ENCODE measurements around the gene KIF24. TPM values are rescaled to one million over a fixed set of nuclear protein-coding genes. Genes with fewer than 3 reads are reported as not detected.

The KIF24 gene, protein sequence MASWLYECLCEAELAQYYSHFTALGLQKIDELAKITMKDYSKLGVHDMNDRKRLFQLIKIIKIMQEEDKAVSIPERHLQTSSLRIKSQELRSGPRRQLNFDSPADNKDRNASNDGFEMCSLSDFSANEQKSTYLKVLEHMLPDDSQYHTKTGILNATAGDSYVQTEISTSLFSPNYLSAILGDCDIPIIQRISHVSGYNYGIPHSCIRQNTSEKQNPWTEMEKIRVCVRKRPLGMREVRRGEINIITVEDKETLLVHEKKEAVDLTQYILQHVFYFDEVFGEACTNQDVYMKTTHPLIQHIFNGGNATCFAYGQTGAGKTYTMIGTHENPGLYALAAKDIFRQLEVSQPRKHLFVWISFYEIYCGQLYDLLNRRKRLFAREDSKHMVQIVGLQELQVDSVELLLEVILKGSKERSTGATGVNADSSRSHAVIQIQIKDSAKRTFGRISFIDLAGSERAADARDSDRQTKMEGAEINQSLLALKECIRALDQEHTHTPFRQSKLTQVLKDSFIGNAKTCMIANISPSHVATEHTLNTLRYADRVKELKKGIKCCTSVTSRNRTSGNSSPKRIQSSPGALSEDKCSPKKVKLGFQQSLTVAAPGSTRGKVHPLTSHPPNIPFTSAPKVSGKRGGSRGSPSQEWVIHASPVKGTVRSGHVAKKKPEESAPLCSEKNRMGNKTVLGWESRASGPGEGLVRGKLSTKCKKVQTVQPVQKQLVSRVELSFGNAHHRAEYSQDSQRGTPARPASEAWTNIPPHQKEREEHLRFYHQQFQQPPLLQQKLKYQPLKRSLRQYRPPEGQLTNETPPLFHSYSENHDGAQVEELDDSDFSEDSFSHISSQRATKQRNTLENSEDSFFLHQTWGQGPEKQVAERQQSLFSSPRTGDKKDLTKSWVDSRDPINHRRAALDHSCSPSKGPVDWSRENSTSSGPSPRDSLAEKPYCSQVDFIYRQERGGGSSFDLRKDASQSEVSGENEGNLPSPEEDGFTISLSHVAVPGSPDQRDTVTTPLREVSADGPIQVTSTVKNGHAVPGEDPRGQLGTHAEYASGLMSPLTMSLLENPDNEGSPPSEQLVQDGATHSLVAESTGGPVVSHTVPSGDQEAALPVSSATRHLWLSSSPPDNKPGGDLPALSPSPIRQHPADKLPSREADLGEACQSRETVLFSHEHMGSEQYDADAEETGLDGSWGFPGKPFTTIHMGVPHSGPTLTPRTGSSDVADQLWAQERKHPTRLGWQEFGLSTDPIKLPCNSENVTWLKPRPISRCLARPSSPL (N-terminal part only)
- total RNA-seq = 1 to 10 TPM; 2.8 to 5.3 TPM
- 1 to 10 TPM; 3.7 to 4.0 TPM for polyA plus RNA-seq (ENCODE audit: insufficient read length in 2 of 2)
- long read RNA-seq, donor 1 = 0 reads
- long read RNA-seq, donor 2, partial matches to known transcripts = 5 of 5 reads
- long read RNA-seq, donor 2, other reads (novel, unspliced or antisense) = 0 of 5 reads
- long read RNA-seq, donor 3 = 0 reads
- long read RNA-seq, donor 4 = 0 reads

DNA sequence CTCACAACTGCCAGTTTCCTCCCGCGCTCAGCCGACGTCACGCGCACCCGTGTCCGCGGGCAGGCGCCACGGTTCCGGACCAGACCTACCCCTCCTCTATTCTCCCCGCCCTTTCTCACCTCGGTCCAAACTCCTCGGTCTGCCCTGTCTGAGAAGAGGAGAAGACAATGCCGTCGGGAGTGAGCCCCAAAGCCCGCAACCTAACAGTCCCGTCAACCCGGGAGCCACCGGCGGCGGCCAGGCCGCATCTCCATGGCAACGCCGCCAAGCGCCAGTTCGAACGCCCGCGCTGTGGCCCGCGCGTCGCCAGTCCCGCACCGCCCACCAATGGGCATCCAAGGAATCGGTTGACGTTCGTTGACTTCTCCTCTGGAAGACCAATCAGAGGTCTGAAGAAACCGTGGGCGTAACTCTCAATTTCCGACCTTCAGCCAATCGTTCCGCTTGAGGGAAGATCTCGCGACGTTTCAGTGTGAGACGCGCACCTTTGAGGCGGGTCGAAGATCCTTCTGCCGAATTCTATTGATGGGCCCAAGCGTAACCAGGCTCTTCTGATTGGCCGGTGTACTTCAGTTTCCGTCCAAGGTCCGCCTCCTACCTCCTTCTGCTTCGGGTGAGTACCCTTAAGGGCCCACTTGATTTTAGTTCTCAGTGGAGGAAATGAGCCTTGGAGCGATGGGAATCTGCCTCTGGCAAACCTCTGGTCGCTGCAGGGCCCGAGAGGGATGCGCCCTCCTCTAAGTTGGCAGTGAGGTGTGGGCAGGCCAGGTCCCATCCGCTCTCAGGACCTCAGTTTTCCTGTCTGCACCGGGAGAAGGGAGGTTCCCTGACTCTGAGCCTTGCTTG lies at the start of gene KIF24, which contains the start of gene NUDT2:
Gene KIF24 (minus strand): TSS at position 282 of the 846 bp plus-strand sequence. CDS start 17,922 bp downstream, outside the sequence.
Gene NUDT2 (plus strand): TSS at position 583 of the 846 bp plus-strand sequence. CDS start 9,471 bp downstream, outside the sequence.
- H3K27ac ChIP-seq (ENCODE audit: low read depth, low read length) = peak within 1 kb of the TSS; percentile 97
- H3K4me3 ChIP-seq (ENCODE audit: low read depth, low read length) = peak within 1 kb of the TSS; percentile 86
- 0% methylated on average over 62 of the region's 64 CpGs for WGBS (ENCODE audit: insufficient coverage)
- DNase-seq (ENCODE audit: low read depth in 4 of 6, low spot score in 6 of 6) = peak; percentile 98 to 100 (median 100)
- H3K36me3 ChIP-seq (ENCODE audit: control insufficient read depth, insufficient read depth, low read length) = no peaks in the 10 kb centered on the region
- peaks cover 18% of the 10 kb centered on the region for H3K4me1 ChIP-seq (ENCODE audit: control insufficient read depth, insufficient read depth, low read length)
- H3K27me3 ChIP-seq (ENCODE audit: control insufficient read depth, insufficient read depth, low read length) = no peaks in the 10 kb centered on the region
- no peaks in the 10 kb centered on the region for H3K9me3 ChIP-seq (ENCODE audit: control insufficient read depth, insufficient read depth, low read length)

GRCh38 chr9:34378376-34379060 lies 49.5 kb upstream of the KIF24 start:
- Histone ChIP-seq H3K27ac (ENCODE audit: low read depth, low read length) (no peak overlapping the region), H3K4me1 (ENCODE audit: control insufficient read depth, insufficient read depth, low read length) (peaks cover 60% of the 10 kb centered on the region), H3K27me3 (ENCODE audit: control insufficient read depth, insufficient read depth, low read length) (peaks cover 13% of the 10 kb centered on the region), H3K4me3 (ENCODE audit: low read depth, low read length) (no peak overlapping the region), H3K36me3 (ENCODE audit: control insufficient read depth, insufficient read depth, low read length) (peaks cover 2% of the 10 kb centered on the region), H3K9me3 (ENCODE audit: control insufficient read depth, insufficient read depth, low read length) (no peaks in the 10 kb centered on the region)
- 85% methylated on average over 3 of the region's 3 CpGs for WGBS (ENCODE audit: insufficient coverage)
- DNase-seq (ENCODE audit: low read depth in 4 of 6, low spot score in 6 of 6) = no peak

DNA sequence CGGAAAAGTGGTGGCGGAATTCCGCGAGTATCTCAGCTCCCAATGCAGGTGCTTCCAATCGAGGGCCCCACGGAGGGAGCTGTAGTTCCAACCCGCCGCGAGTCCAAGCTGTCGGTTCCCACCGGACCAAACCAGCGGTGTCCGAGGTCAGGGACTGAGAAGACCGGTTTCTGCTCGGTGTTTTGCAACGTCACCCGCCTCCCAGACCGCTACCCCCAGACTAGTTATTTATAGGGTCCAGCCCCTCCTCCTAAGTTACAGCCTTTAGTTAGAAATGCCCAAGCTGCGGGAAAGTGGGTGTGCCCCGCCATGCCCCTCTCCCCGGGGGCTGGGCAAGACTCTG lies 48.3 kb upstream of the KIF24 start:
- peaks cover 60% of the 10 kb centered on the region for H3K4me1 ChIP-seq (ENCODE audit: control insufficient read depth, insufficient read depth, low read length)
- peaks cover 15% of the 10 kb centered on the region for H3K27me3 ChIP-seq (ENCODE audit: control insufficient read depth, insufficient read depth, low read length)
- H3K27ac ChIP-seq (ENCODE audit: low read depth, low read length) = peak overlapping the region; percentile 64
- no peaks in the 10 kb centered on the region for H3K9me3 ChIP-seq (ENCODE audit: control insufficient read depth, insufficient read depth, low read length)
- no peak for DNase-seq (ENCODE audit: low read depth in 4 of 6, low spot score in 6 of 6)
- peak overlapping the region; percentile 75 for H3K4me3 ChIP-seq (ENCODE audit: low read depth, low read length)
- peaks cover 7% of the 10 kb centered on the region for H3K36me3 ChIP-seq (ENCODE audit: control insufficient read depth, insufficient read depth, low read length)
- WGBS (ENCODE audit: insufficient coverage) = 3% methylated on average over 18 of the region's 21 CpGs

DNA sequence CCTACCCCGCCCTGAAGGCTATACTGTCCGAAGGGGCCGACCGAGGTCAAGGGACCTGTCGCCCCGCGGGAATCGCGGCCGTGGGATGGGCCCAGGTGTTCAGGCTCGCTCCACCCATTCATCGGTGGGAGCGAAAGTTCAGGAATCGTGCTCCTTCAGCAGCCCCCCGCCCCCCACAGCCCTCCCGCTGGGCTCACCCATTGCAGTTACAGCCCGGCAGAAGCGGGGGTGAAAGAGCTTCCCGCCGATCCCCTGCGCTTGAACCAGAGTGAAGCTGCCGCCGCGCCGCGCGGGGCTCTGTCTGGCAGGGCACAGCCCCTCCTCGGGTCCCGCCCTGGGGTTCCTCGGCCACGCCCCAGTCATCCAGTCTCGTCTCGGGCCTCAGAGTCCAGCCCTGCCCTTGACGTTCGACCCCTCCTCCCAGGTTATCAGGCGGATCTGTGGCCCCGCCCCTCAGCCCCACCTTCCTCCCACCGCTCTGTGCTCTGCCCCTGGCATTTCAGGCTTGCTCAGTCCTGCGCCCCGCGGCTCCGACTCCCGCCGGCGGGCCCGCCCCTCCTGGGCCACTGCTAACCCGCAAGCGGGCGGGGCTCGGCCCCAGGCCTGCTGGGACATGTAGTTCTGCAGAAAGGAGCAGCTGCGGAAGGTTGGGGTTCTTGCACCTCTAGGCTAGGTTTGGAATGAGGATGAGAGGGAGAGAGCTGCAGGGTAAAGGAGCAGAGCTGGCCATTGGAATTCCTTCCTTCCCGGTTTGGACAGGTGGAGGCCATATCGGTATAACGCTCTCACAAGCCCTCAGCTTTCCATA lies 47.7 kb upstream of the KIF24 start, which contains the start of gene MYORG:
Gene MYORG (minus strand): TSS at position 303 of the 808 bp plus-strand sequence. CDS start 3,955 bp downstream, outside the sequence.
- peaks cover 21% of the 10 kb centered on the region for H3K27me3 ChIP-seq (ENCODE audit: control insufficient read depth, insufficient read depth, low read length)
- under 1% methylated on average over 54 of the region's 54 CpGs for WGBS (ENCODE audit: insufficient coverage)

DNA sequence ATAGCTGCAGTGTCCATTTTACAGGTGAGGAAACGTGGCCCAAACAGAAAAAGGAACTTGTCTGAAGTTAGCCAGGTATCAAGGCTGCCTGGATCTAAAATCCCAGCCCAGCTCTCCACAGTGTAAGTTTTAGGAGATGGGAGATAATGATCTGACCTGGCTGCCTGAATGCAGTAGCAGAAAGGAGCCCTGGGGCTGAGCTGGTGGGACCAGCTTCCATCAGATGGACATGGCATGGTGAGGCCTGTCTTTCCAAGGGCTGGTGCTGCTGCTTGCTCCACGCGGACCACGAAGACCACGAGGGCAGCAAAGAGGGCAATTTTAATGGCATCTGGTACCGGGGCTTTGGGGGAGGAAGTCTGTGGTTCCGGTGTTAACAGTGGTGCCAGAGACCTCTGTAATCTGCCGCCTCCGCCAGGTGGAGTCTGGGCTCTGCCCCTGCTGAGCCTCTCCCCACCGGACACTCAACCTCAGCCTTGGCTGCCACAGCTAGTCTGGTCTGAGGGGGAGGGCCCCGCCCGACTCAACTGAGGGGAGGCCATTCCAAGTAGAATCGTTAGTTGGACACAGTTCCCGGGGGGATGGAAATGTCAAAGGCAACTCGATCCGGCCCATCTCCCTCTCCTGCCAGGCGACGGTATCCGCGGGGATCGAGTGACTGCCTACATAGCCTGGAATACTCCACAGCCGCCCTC lies 47.0 kb upstream of the KIF24 start:
- Histone ChIP-seq H3K4me1 (ENCODE audit: control insufficient read depth, insufficient read depth, low read length) (peaks cover 54% of the 10 kb centered on the region), H3K27ac (ENCODE audit: low read depth, low read length) (peak overlapping the region; percentile 64), H3K4me3 (ENCODE audit: low read depth, low read length) (peak overlapping the region; percentile 75), H3K27me3 (ENCODE audit: control insufficient read depth, insufficient read depth, low read length) (peaks cover 26% of the 10 kb centered on the region), H3K9me3 (ENCODE audit: control insufficient read depth, insufficient read depth, low read length) (peaks cover 3% of the 10 kb centered on the region), H3K36me3 (ENCODE audit: control insufficient read depth, insufficient read depth, low read length) (peaks cover 20% of the 10 kb centered on the region)
- WGBS (ENCODE audit: insufficient coverage) = 10% methylated on average over 19 of the region's 22 CpGs
- DNase-seq (ENCODE audit: low read depth in 4 of 6, low spot score in 6 of 6) = peak in 2 of 6 donors; percentile 58 to 60

More for the DNA sequence above, 47.7 kb upstream of the KIF24 start, which contains the start of gene MYORG:
- peak within 1 kb of the TSS; percentile 75 for H3K4me3 ChIP-seq (ENCODE audit: low read depth, low read length)
- H3K4me1 ChIP-seq (ENCODE audit: control insufficient read depth, insufficient read depth, low read length) = peaks cover 54% of the 10 kb centered on the region
- H3K36me3 ChIP-seq (ENCODE audit: control insufficient read depth, insufficient read depth, low read length) = peaks cover 13% of the 10 kb centered on the region
- DNase-seq (ENCODE audit: low read depth in 4 of 6, low spot score in 6 of 6) = peak; percentile 65 to 95 (median 68)
- peak within 1 kb of the TSS; percentile 64 for H3K27ac ChIP-seq (ENCODE audit: low read depth, low read length)
- no peaks in the 10 kb centered on the region for H3K9me3 ChIP-seq (ENCODE audit: control insufficient read depth, insufficient read depth, low read length)

DNA sequence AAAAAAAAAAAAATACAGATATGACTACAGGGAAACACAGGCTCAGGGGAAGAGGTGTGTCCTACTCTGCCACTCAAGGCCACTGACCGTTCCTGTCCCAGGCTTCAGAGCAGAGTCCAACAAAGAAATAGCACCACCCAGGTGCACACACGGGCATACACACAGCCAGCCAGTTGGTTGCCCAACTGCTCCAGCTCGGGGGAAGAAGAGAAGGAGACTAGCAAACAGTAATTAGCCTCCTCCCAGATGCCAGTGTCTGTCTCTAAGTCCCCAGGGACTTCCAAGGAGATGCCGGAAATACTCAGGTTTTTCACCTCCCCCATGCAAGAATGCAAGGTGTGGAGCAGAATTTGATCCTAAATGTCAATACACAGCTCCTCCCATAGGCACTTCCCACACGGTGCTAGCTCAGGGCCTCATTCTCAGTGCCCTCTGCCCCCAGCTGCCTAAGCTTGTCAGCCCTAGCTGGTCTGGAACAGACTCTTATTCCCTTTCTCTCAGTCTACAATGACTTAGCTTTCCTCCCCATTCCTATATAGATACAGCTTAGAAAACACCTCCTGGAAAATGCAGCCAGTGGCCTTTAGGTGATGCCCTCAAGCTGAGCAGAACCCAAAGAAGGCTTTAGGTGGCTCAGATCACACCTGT lies 46.0 kb upstream of the KIF24 start:
- no peak overlapping the region for H3K4me3 ChIP-seq (ENCODE audit: low read depth, low read length)
- H3K4me1 ChIP-seq (ENCODE audit: control insufficient read depth, insufficient read depth, low read length) = peaks cover 52% of the 10 kb centered on the region
- H3K27ac ChIP-seq (ENCODE audit: low read depth, low read length) = no peak overlapping the region
- WGBS (ENCODE audit: insufficient coverage) = 41% methylated on average over 4 of the region's 5 CpGs
- peak in 1 of 6 donors; percentile 35 for DNase-seq (ENCODE audit: low read depth in 4 of 6, low spot score in 6 of 6)
- peaks cover 3% of the 10 kb centered on the region for H3K9me3 ChIP-seq (ENCODE audit: control insufficient read depth, insufficient read depth, low read length)
- peaks cover 21% of the 10 kb centered on the region for H3K27me3 ChIP-seq (ENCODE audit: control insufficient read depth, insufficient read depth, low read length)
- peaks cover 31% of the 10 kb centered on the region for H3K36me3 ChIP-seq (ENCODE audit: control insufficient read depth, insufficient read depth, low read length)

GRCh38 chr9:34374339-34374738 lies 45.3 kb upstream of the KIF24 start:
- no peak for DNase-seq (ENCODE audit: low read depth in 4 of 6, low spot score in 6 of 6)
- 81% methylated on average over 3 of the region's 3 CpGs for WGBS (ENCODE audit: insufficient coverage)
- H3K27me3 ChIP-seq (ENCODE audit: control insufficient read depth, insufficient read depth, low read length) = peaks cover 17% of the 10 kb centered on the region
- H3K36me3 ChIP-seq (ENCODE audit: control insufficient read depth, insufficient read depth, low read length) = peaks cover 32% of the 10 kb centered on the region
- no peak overlapping the region for H3K4me3 ChIP-seq (ENCODE audit: low read depth, low read length)
- H3K4me1 ChIP-seq (ENCODE audit: control insufficient read depth, insufficient read depth, low read length) = peaks cover 45% of the 10 kb centered on the region
- no peak overlapping the region for H3K27ac ChIP-seq (ENCODE audit: low read depth, low read length)
- H3K9me3 ChIP-seq (ENCODE audit: control insufficient read depth, insufficient read depth, low read length) = peaks cover 3% of the 10 kb centered on the region

Measured in spinal cord (tissue), 10 donors.